IMR-90 (cell line): ENCODE results near the gene RALGAPB. TPM values are rescaled to one million over a fixed set of nuclear protein-coding genes. Genes with fewer than 3 reads are reported as not detected.

ENCODE experiments used
- ATAC-seq: fragments of 200-7000 bp; cut with Tn5 transposase; 2 replicates; pipeline ENCODE4 v1.9.1; 2020; ENCODE audit warnings: low read depth, mild to moderate bottlenecking, moderate library complexity
- BruUV-seq: library from RNA; stranded (reverse); fragments of 400-500 nt; replicated peaks from 2 replicates; lab custom pipeline; 2021; lab: Mats Ljungman, UMichigan
- CTCF ChIA-PET: fragments of 300-600 bp; formaldehyde crosslinking; extraction: SDS; loops from one replicate; lab custom pipeline; 2021; ENCODE audit warnings: antibody characterized with exemption; lab: Yijun Ruan, JAX
- POLR2A ChIA-PET: fragments of 300-600 bp; sonication (Branson Sonifier 250); formaldehyde crosslinking; loops from one replicate; lab custom pipeline; 2022; ENCODE audit warnings: antibody characterized with exemption; ENCODE audit not compliant: unreplicated experiment; lab: Charles Lee
- DNase-seq: peaks from one replicate; pipeline ENCODE4 v3.0.0; 2013
- H2AFZ ChIP-seq: replicated peaks from 2 replicates; pipeline ENCODE3; 2013; ENCODE audit warnings: low read length, mild to moderate bottlenecking; ENCODE audit not compliant: poor library complexity
- H2AK5ac ChIP-seq: 2 replicates; pipeline ENCODE4 v1.6.1; 2013; ENCODE audit warnings: low read depth, low read length, inconsistent platforms
- H2AK9ac ChIP-seq: replicated peaks from 2 replicates; pipeline ENCODE3; 2013; ENCODE audit warnings: mild to moderate bottlenecking, low read depth, low read length, moderate library complexity; ENCODE audit not compliant: poor library complexity
- H2BK120ac ChIP-seq: 2 replicates; pipeline ENCODE4 v1.6.1; 2013; ENCODE audit warnings: low read depth, low read length, inconsistent platforms
- H2BK15ac ChIP-seq: 3 replicates; pipeline ENCODE4 v1.6.1; 2013; ENCODE audit warnings: low read depth, low read length, inconsistent platforms
- H2BK20ac ChIP-seq: 2 replicates; pipeline ENCODE4 v1.6.1; 2013; ENCODE audit warnings: low read depth, mild to moderate bottlenecking, inconsistent platforms, low read length, moderate library complexity
- H2BK5ac ChIP-seq: 2 replicates; pipeline ENCODE4 v1.6.1; 2013; ENCODE audit warnings: mild to moderate bottlenecking, low read depth, low read length, inconsistent platforms; ENCODE audit not compliant: poor library complexity, severe bottlenecking
- H3K14ac ChIP-seq: replicated peaks from 2 replicates; pipeline ENCODE4 v1.6.1; 2013; ENCODE audit warnings: low read depth, low read length, inconsistent platforms
- H3K18ac ChIP-seq: 2 replicates; pipeline ENCODE4 v1.6.1; 2013; ENCODE audit warnings: low read depth, low read length, control low read depth
- H3K23ac ChIP-seq: 2 replicates; pipeline ENCODE4 v1.6.1; 2013; ENCODE audit warnings: low read depth, low read length, inconsistent platforms
- H3K27ac ChIP-seq: 2 replicates; pipeline ENCODE4 v1.5.1; 2013; ENCODE audit warnings: mild to moderate bottlenecking, control low read depth, low read length; ENCODE audit not compliant: insufficient read depth
- H3K27me3 ChIP-seq: 2 replicates; pipeline ENCODE4 v1.6.1; 2013; ENCODE audit warnings: low read length; ENCODE audit not compliant: control insufficient read depth, insufficient read depth
- H3K36me3 ChIP-seq: 2 replicates; pipeline ENCODE4 v1.6.1; 2013; ENCODE audit warnings: low read length, mixed read lengths; ENCODE audit not compliant: control insufficient read depth, insufficient read depth
- H3K4ac ChIP-seq: 2 replicates; pipeline ENCODE4 v1.6.1; 2013; ENCODE audit warnings: low read depth, low read length, inconsistent platforms
- H3K4me1 ChIP-seq: 2 replicates; pipeline ENCODE4 v1.6.1; 2013; ENCODE audit warnings: low read length, mixed read lengths; ENCODE audit not compliant: control insufficient read depth, insufficient read depth
- H3K4me2 ChIP-seq: 2 replicates; pipeline ENCODE4 v1.6.1; 2013; ENCODE audit warnings: low read depth, mild to moderate bottlenecking, control low read depth, low read length, moderate library complexity
- H3K4me3 ChIP-seq: 2 replicates; pipeline ENCODE4 v1.5.1; 2013; ENCODE audit warnings: low read depth, mild to moderate bottlenecking, control low read depth, low read length, moderate library complexity; ENCODE audit not compliant: insufficient read depth
- H3K56ac ChIP-seq: 2 replicates; pipeline ENCODE4 v1.6.1; 2013; ENCODE audit warnings: low read length, inconsistent platforms; ENCODE audit not compliant: insufficient read depth; ENCODE audit errors: extremely low read depth
- H3K79me1 ChIP-seq, 2 experiments: 2 replicates each; pipeline ENCODE4 v1.6.1; 2013; ENCODE audit warnings: low read length in 2 of 2, inconsistent platforms in 1 of 2, low read depth in 1 of 2
- H3K9ac ChIP-seq: 2 replicates; pipeline ENCODE4 v1.6.1; 2013; ENCODE audit warnings: low read depth, low read length, control low read depth
- H3K9me1 ChIP-seq: 2 replicates; pipeline ENCODE4 v1.6.1; 2013; ENCODE audit warnings: low read length, inconsistent platforms; ENCODE audit not compliant: insufficient read depth
- H3K9me3 ChIP-seq: 2 replicates; pipeline ENCODE4 v1.6.1; 2013; ENCODE audit warnings: low read length; ENCODE audit not compliant: control insufficient read depth, insufficient read depth
- H4K20me1 ChIP-seq: 2 replicates; pipeline ENCODE4 v1.6.1; 2013; ENCODE audit warnings: low read length, inconsistent platforms; ENCODE audit not compliant: insufficient read depth
- H4K5ac ChIP-seq: 2 replicates; pipeline ENCODE4 v1.6.1; 2013; ENCODE audit warnings: mild to moderate bottlenecking, low read depth, low read length, control low read depth
- H4K8ac ChIP-seq, 2 experiments: 2 replicates each; pipeline ENCODE4 v1.6.1; 2013; ENCODE audit warnings: low read depth in 2 of 2, low read length in 2 of 2, control low read depth in 1 of 2, inconsistent platforms in 1 of 2
- H4K91ac ChIP-seq: 2 replicates; pipeline ENCODE4 v1.6.1; 2013; ENCODE audit warnings: low read depth, low read length, inconsistent platforms; ENCODE audit not compliant: insufficient read depth
- BHLHE40 ChIP-seq: fragments of 150-350 bp; IDR thresholded peaks from 2 replicates; pipeline ENCODE4 v1.6.1; 2016; ENCODE audit warnings: mild to moderate bottlenecking, low read depth, low read length
- CHD1 ChIP-seq: IDR thresholded peaks from 2 replicates; pipeline ENCODE4 v1.6.1; 2012; ENCODE audit warnings: low read depth, low read length, improper control_type of control experiment
- FOS ChIP-seq: fragments of 150-350 bp; IDR thresholded peaks from 2 replicates; pipeline ENCODE4 v1.6.1; 2016; ENCODE audit warnings: low read depth, low read length
- MXI1 ChIP-seq: IDR thresholded peaks from 2 replicates; pipeline ENCODE4 v1.6.1; 2012; ENCODE audit warnings: low read depth, mild to moderate bottlenecking, low read length, moderate library complexity, borderline replicate concordance
- NFE2L2 ChIP-seq: fragments of 150-350 bp; IDR thresholded peaks from 2 replicates; pipeline ENCODE4 v1.6.1; 2016; ENCODE audit warnings: low read depth, mild to moderate bottlenecking, low read length
- POLR2A ChIP-seq: IDR thresholded peaks from 2 replicates; pipeline ENCODE4 v1.6.1; 2012; ENCODE audit warnings: mild to moderate bottlenecking, low read depth, low read length
- RAD21 ChIP-seq: IDR thresholded peaks from 2 replicates; pipeline ENCODE4 v1.6.1; 2012; ENCODE audit warnings: low read length, improper control_type of control experiment
- RCOR1 ChIP-seq: IDR thresholded peaks from 2 replicates; pipeline ENCODE4 v1.6.1; 2012; ENCODE audit warnings: mild to moderate bottlenecking, low read length, improper control_type of control experiment; ENCODE audit not compliant: insufficient replicate concordance
- RFX5 ChIP-seq: IDR thresholded peaks from 2 replicates; pipeline ENCODE4 v1.8.0; 2012; ENCODE audit warnings: low read depth, mild to moderate bottlenecking, low read length, moderate library complexity
- WGBS, 2 experiments: methylation state at CpG; one replicate each; pipeline versions ENCODE4 v1.1.5 to v1.1.7; 2013; ENCODE audit warnings: missing lambda C conversion rate in 2 of 2; ENCODE audit not compliant: insufficient read length in 1 of 2; ENCODE audit errors: extremely low coverage in 2 of 2; 5-methylcytosine and 5-hydroxymethylcytosine counted together
- dilution Hi-C: fragments of 300-500 bp; cut with HindIII; formaldehyde crosslinking; loops from one replicate; pipeline ENCODE4 v1.14.3; 2018; ENCODE audit warnings: low sequenced_read_pairs; ENCODE audit not compliant: unreplicated experiment
- in situ Hi-C: fragments of 300-500 bp; cut with MboI; formaldehyde crosslinking; loops from 3 replicates; pipeline ENCODE4 v1.14.3; 2019; ENCODE audit warnings: low sequenced_read_pairs, inconsistent platforms, mixed read lengths
- intact Hi-C: fragments of 100-400 bp; cut with micrococcal nuclease; formaldehyde crosslinking; loops from 2 replicates; pipeline ENCODE4 v1.10.0; 2022
- polyA plus RNA-seq, 3 experiments: library from polyadenylated mRNA; depleted of rRNA; stranded (reverse); fragments of >200 nt; gene quantifications; 2 replicates each; pipeline ENCODE4 v1.2.3, GENCODE V29; 2012; ENCODE audit warnings: low replicate concordance in 1 of 3
- total RNA-seq: library from RNA; depleted of rRNA; stranded (reverse); fragments of >200 nt; gene quantifications from 2 replicates; pipeline ENCODE4 v1.2.3, GENCODE V29; 2012
- TF ChIP-seq, protein P1 (sequence below): conservative IDR thresholded peaks from 2 replicates; pipeline ENCODE4 v1.5.1; 2012; ENCODE audit warnings: mild to moderate bottlenecking, low read depth, low read length, improper control_type of control experiment
- TF ChIP-seq, protein P2 (sequence below): fragments of 150-350 bp; IDR thresholded peaks from 2 replicates; pipeline ENCODE4 v1.6.1; 2017; ENCODE audit warnings: mild to moderate bottlenecking, antibody characterized with exemption, low read length, low read depth

The RALGAPB gene
- total and polyA plus RNA-seq, 2 of the 4 experiments (the other 2 are of a cell fraction) = 12.7 to 30.3 TPM

DNA sequence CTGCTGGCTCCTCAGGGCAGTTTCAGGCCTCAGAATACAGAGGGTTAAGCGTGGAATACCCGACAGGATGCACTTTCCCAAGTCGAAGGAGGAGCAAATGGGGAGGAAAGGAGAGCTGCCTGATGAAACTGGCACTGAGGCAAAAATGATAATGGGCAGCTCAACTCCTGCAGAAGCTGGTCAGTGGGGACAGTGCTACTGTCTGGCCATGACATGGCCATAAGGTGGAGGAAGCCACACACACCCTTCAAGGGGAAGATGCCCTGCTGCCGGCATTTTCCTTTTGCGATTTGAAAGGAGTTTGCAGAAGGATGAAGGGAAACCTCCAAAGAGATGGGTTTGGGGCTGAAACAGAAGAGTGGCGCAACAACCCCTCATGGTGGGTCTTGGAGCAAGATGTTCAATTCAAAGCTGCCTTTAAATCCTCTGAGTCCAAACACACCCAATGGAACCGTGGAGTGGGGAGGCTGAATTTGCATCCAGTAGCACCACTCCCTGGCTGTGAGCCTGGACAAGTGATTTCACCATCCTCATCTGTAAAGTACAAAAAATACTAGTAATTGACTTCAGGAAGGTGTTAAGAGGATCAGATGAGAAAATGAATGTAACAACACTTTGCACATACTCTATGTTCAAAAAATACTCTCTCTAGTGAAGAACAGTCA is 111.6 kb downstream of the RALGAPB start:
- Histone ChIP-seq H3K27me3 (peaks cover 25% of the 10 kb centered on the region), H2AK9ac (no peak overlapping the region), H3K9ac (no peak overlapping the region), H3K4me3 (no peak overlapping the region), H2AFZ (no peak overlapping the region), H3K27ac (no peak overlapping the region), H2BK15ac (no peak overlapping the region), H3K23ac (no peak overlapping the region), H4K5ac (no peak overlapping the region), H3K14ac (no peak overlapping the region), H3K9me1 (no peaks in the 10 kb centered on the region), H2BK20ac (no peak overlapping the region), H2BK5ac (no peak overlapping the region), H3K4me2 (no peak overlapping the region), H2BK120ac (no peak overlapping the region), H4K8ac (no peak overlapping the region), H3K79me1 (no peaks in the 10 kb centered on the region), H3K4me1 (no peaks in the 10 kb centered on the region), H3K18ac (no peak overlapping the region), H4K20me1 (no peaks in the 10 kb centered on the region; the same call in 1 of the 2 replicates), H3K9me3 (no peaks in the 10 kb centered on the region), H4K91ac (no peak overlapping the region), H3K36me3 (no peaks in the 10 kb centered on the region), H2AK5ac (no peak overlapping the region), H3K4ac (no peak overlapping the region), H3K56ac (no peak overlapping the region)
- TF ChIP-seq CHD1 (no peak), NFE2L2 (no peak), BHLHE40 (no peak), RFX5 (no peak), FOS (no peak), MXI1 (no peak), RAD21 (no peak), RCOR1 (no peak), POLR2A (no peak)
- TF ChIP-seq, protein P1, sequence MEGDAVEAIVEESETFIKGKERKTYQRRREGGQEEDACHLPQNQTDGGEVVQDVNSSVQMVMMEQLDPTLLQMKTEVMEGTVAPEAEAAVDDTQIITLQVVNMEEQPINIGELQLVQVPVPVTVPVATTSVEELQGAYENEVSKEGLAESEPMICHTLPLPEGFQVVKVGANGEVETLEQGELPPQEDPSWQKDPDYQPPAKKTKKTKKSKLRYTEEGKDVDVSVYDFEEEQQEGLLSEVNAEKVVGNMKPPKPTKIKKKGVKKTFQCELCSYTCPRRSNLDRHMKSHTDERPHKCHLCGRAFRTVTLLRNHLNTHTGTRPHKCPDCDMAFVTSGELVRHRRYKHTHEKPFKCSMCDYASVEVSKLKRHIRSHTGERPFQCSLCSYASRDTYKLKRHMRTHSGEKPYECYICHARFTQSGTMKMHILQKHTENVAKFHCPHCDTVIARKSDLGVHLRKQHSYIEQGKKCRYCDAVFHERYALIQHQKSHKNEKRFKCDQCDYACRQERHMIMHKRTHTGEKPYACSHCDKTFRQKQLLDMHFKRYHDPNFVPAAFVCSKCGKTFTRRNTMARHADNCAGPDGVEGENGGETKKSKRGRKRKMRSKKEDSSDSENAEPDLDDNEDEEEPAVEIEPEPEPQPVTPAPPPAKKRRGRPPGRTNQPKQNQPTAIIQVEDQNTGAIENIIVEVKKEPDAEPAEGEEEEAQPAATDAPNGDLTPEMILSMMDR = no peak
- TF ChIP-seq, protein P2, sequence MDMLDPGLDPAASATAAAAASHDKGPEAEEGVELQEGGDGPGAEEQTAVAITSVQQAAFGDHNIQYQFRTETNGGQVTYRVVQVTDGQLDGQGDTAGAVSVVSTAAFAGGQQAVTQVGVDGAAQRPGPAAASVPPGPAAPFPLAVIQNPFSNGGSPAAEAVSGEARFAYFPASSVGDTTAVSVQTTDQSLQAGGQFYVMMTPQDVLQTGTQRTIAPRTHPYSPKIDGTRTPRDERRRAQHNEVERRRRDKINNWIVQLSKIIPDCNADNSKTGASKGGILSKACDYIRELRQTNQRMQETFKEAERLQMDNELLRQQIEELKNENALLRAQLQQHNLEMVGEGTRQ = no peak
- no peak for DNase-seq
- POLR2A ChIA-PET = no interaction called here
- CTCF ChIA-PET = no interaction called here
- BruUV-seq = no TSS peak
- intact Hi-C loops = no loop called here
- dilution Hi-C loops = no loop called here
- WGBS, 2 experiments = 0% methylated on average over 2 of the region's 7 CpGs; no CpG with 5 or more reads in 1 of the 2 experiments
- no peak for ATAC-seq
- in situ Hi-C loops = no loop called here
